NCI-H748 treated with DMSO at 0.1 percent for 48 hours (cell line): ENCODE measurements around the gene DIPK1A.

Source experiments
- DNase-seq: peaks from one replicate; lab custom pipeline; 2025; lab: John Stamatoyannopoulos, UW

DIPK1A gene

GRCh38 chr1:92877792-92878191 lies 83.5 kb downstream of the DIPK1A start:
- DNase-seq = no peak

GRCh38 chr1:92877081-92877711 lies 84.1 kb downstream of the DIPK1A start:
- DNase-seq = peak; percentile 13

- DNase-seq = no peak
These were observed 84.9 kb downstream of the DIPK1A start for GRCh38 chr1:92876351-92876750.

GRCh38 chr1:92874987-92875386 lies 86.3 kb downstream of the DIPK1A start:
- DNase-seq = no peak

- no peak for DNase-seq
These were observed 88.5 kb downstream of the DIPK1A start for GRCh38 chr1:92872719-92873118.

- DNase-seq = no peak
These were observed 90.7 kb downstream of the DIPK1A start for GRCh38 chr1:92870591-92870990.

GRCh38 chr1:92864131-92864530 lies 97.1 kb downstream of the DIPK1A start:
- DNase-seq = no peak

GRCh38 chr1:92862605-92863004 lies 98.7 kb downstream of the DIPK1A start:
- DNase-seq = no peak

- no peak for DNase-seq
These were observed 101.7 kb downstream of the DIPK1A start for GRCh38 chr1:92859400-92860039.

GRCh38 chr1:92858564-92859399 lies 102.5 kb downstream of the DIPK1A start:
- DNase-seq = peak; percentile 49

GRCh38 chr1:92857817-92858216 lies 103.4 kb downstream of the DIPK1A start:
- DNase-seq = no peak

GRCh38 chr1:92855236-92855635 lies 106.0 kb downstream of the DIPK1A start:
- DNase-seq = no peak

- no peak for DNase-seq
These were observed 107.0 kb downstream of the DIPK1A start for GRCh38 chr1:92854101-92854785.

GRCh38 chr1:92853299-92853698 lies 108.0 kb downstream of the DIPK1A start:
- no peak for DNase-seq

- no peak for DNase-seq
These were observed 109.5 kb downstream of the DIPK1A start for GRCh38 chr1:92851729-92852128.

- no peak for DNase-seq
These were observed 111.2 kb downstream of the DIPK1A start for GRCh38 chr1:92850019-92850418.

GRCh38 chr1:92848201-92848600 lies 113.1 kb downstream of the DIPK1A start:
- DNase-seq = no peak

GRCh38 chr1:92845908-92846307 lies 115.4 kb downstream of the DIPK1A start:
- no peak for DNase-seq

GRCh38 chr1:92844439-92844838 lies 116.8 kb downstream of the DIPK1A start:
- DNase-seq = no peak

GRCh38 chr1:92843429-92844352 lies 117.6 kb downstream of the DIPK1A start:
- no peak for DNase-seq

- DNase-seq = no peak
These were observed 118.2 kb downstream of the DIPK1A start for GRCh38 chr1:92843046-92843423.
